HL-60 (cell line): Measurements from ENCODE around the gene ERCC3.

Experiments used
- DNase-seq, 2 experiments: peaks; one replicate each; pipeline ENCODE4 v3.0.0-alpha.2; 2010 to 2020; ENCODE audit warnings: low read depth in 1 of 2, low spot score in 1 of 2
- H3K27ac ChIP-seq: fragments of 250-450 bp; sonication (Bioruptor Pico); replicated peaks from 2 replicates; pipeline ENCODE4 v1.5.1; 2020; ENCODE audit warnings: mild to moderate bottlenecking, moderate library complexity
- H3K27me3 ChIP-seq: fragments of 250-450 bp; sonication (Bioruptor Pico); 2 replicates; pipeline ENCODE4 v1.5.1; 2021; ENCODE audit warnings: mild to moderate bottlenecking, moderate library complexity; ENCODE audit not compliant: insufficient read depth, poor library complexity, severe bottlenecking
- H3K4me3 ChIP-seq: replicated peaks from 2 replicates; pipeline ENCODE4 v1.5.1; 2011; ENCODE audit warnings: mild to moderate bottlenecking, control low read depth, low read length; ENCODE audit not compliant: insufficient read depth
- GABPA ChIP-seq: IDR thresholded peaks from 2 replicates; pipeline ENCODE4 v1.6.1; 2012; ENCODE audit warnings: low read depth
- POLR2AphosphoS5 ChIP-seq: IDR thresholded peaks from 2 replicates; pipeline ENCODE4 v1.6.1; 2012; ENCODE audit warnings: low read depth
- REST ChIP-seq: IDR thresholded peaks from 2 replicates; pipeline ENCODE4 v1.6.1; 2012; ENCODE audit warnings: low read depth; ENCODE audit not compliant: insufficient replicate concordance
- SPI1 ChIP-seq: IDR thresholded peaks from 2 replicates; pipeline ENCODE4 v1.6.1; 2012; ENCODE audit warnings: low read depth, mild to moderate bottlenecking, borderline replicate concordance
- TF ChIP-seq, protein P1 (sequence below): IDR thresholded peaks from one replicate; pipeline ENCODE4 v1.5.1; 2011; ENCODE audit warnings: low read length, control low read depth, inconsistent platforms; ENCODE audit not compliant: insufficient read depth

Gene ERCC3

DNA sequence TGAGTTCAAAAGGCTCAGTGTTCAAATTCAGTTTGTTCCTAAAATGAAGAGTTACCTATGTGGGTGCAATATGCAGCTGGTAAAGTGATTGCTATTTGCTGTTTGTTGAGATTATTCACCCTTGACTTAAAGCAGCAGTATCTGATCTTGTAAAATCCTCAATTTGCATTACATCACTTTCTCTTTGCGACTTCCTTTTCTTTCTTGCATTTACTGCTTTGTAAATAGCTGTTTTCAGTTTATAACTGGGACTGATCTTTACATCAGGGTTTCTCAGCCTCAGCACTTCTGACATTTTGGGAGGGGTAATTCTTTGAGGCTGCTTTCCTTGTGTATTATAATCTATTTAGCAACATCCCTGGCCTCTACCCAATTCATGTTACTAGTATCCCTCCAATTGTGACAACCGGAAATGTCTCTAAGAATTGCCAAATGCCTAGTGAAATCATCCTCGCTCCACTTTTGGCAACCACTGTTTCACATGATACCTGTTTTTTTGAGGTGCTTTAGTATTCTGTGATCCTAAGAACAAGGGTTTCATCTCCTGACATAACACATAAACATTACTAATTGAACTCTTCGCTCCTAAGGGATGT, 12.1 kb upstream of the ERCC3 start:
- Histone ChIP-seq H3K27ac (no peak overlapping the region; the same call in none of the 2 replicates), H3K4me3 (no peak overlapping the region), H3K27me3 (no peaks in the 10 kb centered on the region)
- TF ChIP-seq SPI1 (peak; percentile 13; the same call in 1 of the 2 replicates), POLR2AphosphoS5 (no peak), REST (no peak)
- TF ChIP-seq, protein P1, sequence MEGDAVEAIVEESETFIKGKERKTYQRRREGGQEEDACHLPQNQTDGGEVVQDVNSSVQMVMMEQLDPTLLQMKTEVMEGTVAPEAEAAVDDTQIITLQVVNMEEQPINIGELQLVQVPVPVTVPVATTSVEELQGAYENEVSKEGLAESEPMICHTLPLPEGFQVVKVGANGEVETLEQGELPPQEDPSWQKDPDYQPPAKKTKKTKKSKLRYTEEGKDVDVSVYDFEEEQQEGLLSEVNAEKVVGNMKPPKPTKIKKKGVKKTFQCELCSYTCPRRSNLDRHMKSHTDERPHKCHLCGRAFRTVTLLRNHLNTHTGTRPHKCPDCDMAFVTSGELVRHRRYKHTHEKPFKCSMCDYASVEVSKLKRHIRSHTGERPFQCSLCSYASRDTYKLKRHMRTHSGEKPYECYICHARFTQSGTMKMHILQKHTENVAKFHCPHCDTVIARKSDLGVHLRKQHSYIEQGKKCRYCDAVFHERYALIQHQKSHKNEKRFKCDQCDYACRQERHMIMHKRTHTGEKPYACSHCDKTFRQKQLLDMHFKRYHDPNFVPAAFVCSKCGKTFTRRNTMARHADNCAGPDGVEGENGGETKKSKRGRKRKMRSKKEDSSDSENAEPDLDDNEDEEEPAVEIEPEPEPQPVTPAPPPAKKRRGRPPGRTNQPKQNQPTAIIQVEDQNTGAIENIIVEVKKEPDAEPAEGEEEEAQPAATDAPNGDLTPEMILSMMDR: no peak
- peak; percentile 25 to 61 for DNase-seq

DNA sequence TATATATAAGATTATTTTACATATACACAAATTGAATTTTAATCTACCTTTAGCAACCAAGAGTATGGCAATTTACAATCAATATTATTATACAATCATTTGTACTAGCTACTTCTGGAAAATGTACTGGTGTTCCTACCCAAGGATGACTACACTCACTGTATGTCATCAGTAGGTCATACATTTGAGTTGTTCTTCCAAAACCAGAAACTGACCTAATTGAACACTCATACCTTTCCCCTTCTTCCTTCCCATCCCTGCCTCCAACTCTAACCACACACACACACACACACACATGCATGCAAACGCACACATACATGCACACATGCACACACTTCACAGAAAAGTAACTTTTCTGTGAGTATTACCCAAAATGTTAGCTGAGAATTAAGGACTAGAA, 8.2 kb upstream of the ERCC3 start:
- H3K4me3 ChIP-seq: no peak overlapping the region
- no peak for TF ChIP-seq REST
- no peak for TF ChIP-seq POLR2AphosphoS5
- TF ChIP-seq, protein P1: no peak
- no peak for TF ChIP-seq GABPA
- no peak for TF ChIP-seq SPI1
- no peak overlapping the region for H3K27ac ChIP-seq
- no peaks in the 10 kb centered on the region for H3K27me3 ChIP-seq
- no peak for DNase-seq

DNA sequence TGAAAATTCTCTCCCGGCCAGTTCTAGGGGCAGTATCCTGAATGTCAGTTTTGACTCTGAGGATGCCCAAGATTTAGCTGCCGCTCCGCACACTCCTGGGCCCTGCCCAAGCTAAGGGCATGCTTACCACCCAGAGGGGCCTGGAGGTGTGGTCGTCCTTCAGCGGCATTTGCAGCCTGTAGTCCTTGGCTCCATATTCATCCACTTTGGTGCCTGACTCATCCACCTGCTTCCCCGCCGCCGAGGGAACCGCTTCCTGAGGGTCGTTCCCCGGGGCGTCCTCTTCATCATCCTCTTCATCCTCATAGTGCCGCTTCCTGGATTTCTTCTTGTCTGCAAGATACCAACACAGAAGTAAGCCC, 577 bp downstream of the ERCC3 start:
- DNase-seq: no peak

More for the DNA sequence above, 577 bp downstream of the ERCC3 start:
- Histone ChIP-seq H3K27me3 (no peaks in the 10 kb centered on the region), H3K4me3 (peak overlapping the region; percentile 96), H3K27ac (peak overlapping the region; percentile 62)
- TF ChIP-seq GABPA (no peak), REST (no peak), SPI1 (no peak), POLR2AphosphoS5 (no peak)
- TF ChIP-seq, protein P1: no peak
